Naive thymus-derived CD4-positive, alpha-beta T cell (primary cell): ENCODE data around the gene EPM2A. TPM values are rescaled to one million over a fixed set of nuclear protein-coding genes. Genes with fewer than 3 reads are reported as not detected.

ENCODE experiments used
- ATAC-seq: fragments of 150-1000 bp; cut with Tn5 transposase; 2 replicates; pipeline ENCODE4 v1.10.0; 2021; ENCODE audit warnings: mild to moderate bottlenecking, moderate library complexity
- CTCF ChIA-PET: fragments of 350-600 bp; sonication (Branson Sonifier 250); formaldehyde crosslinking; loops from one replicate; lab custom pipeline; 2021; ENCODE audit warnings: antibody characterized with exemption; lab: Charles Lee
- POLR2A ChIA-PET: fragments of 350-600 bp; sonication (Branson Sonifier 250); formaldehyde crosslinking; loops from one replicate; lab custom pipeline; 2021; ENCODE audit warnings: antibody characterized with exemption, inconsistent platforms; lab: Charles Lee
- DNase-seq, 9 donors: peaks; one replicate each; pipeline versions ENCODE4 v3.0.0 to v3.0.0-alpha.2; 2020 to 2022; ENCODE audit warnings: mixed read lengths in 1 of 9
- H3K27ac ChIP-seq: one replicate; pipeline ENCODE4 v1.7.0; 2013; ENCODE audit warnings: mild to moderate bottlenecking, low read depth, low read length, moderate library complexity
- H3K27me3 ChIP-seq, 2 donors: one replicate each; pipeline ENCODE4 v1.7.0; 2013; ENCODE audit warnings: low read length in 2 of 2, mild to moderate bottlenecking in 2 of 2, moderate library complexity in 2 of 2; ENCODE audit not compliant: control insufficient read depth in 2 of 2, insufficient read depth in 2 of 2
- H3K36me3 ChIP-seq, 3 experiments: 1 replicate in 2 of 3; 2 replicates in 1 of 3; pipeline ENCODE4 v1.7.0; 2013; ENCODE audit warnings: low read length in 3 of 3, mild to moderate bottlenecking in 3 of 3, moderate library complexity in 1 of 3; ENCODE audit not compliant: insufficient read depth in 3 of 3, control insufficient read depth in 2 of 3
- H3K4me1 ChIP-seq, 2 donors: one replicate each; pipeline ENCODE4 v1.7.0; 2013; ENCODE audit warnings: low read length in 2 of 2, mild to moderate bottlenecking in 2 of 2, moderate library complexity in 1 of 2; ENCODE audit not compliant: control insufficient read depth in 2 of 2, insufficient read depth in 2 of 2
- H3K4me3 ChIP-seq: 2 replicates; pipeline ENCODE4 v1.7.0; 2013; ENCODE audit warnings: mild to moderate bottlenecking, low read length
- H3K9me3 ChIP-seq, 3 experiments: 1 replicate in 2 of 3; 2 replicates in 1 of 3; pipeline ENCODE4 v1.7.0; 2013; ENCODE audit warnings: low read length in 3 of 3; ENCODE audit not compliant: control insufficient read depth in 2 of 3
- H3K27ac Mint-ChIP-seq, 9 donors: one replicate each; pipeline ENCODE4 v1.8.0; 2020 to 2022; ENCODE audit warnings: mixed read lengths in 9 of 9, mild to moderate bottlenecking in 8 of 9, moderate library complexity in 5 of 9, inconsistent platforms in 2 of 9
- H3K27me3 Mint-ChIP-seq, 5 donors: one replicate each; pipeline ENCODE4 v1.8.0; 2021 to 2022; ENCODE audit warnings: mixed read lengths in 5 of 5, mild to moderate bottlenecking in 1 of 5
- H3K36me3 Mint-ChIP-seq, 5 donors: one replicate each; pipeline ENCODE4 v1.8.0; 2020 to 2022; ENCODE audit warnings: mixed read lengths in 5 of 5, mild to moderate bottlenecking in 3 of 5, inconsistent platforms in 1 of 5
- H3K4me1 Mint-ChIP-seq, 7 donors: one replicate each; pipeline ENCODE4 v1.8.0; 2020 to 2022; ENCODE audit warnings: mixed read lengths in 7 of 7, mild to moderate bottlenecking in 3 of 7, inconsistent platforms in 1 of 7
- H3K4me3 Mint-ChIP-seq, 10 donors: one replicate each; pipeline ENCODE4 v1.8.0; 2020 to 2022; ENCODE audit warnings: mild to moderate bottlenecking in 10 of 10, mixed read lengths in 10 of 10, moderate library complexity in 6 of 10, inconsistent platforms in 2 of 10
- H3K9me3 Mint-ChIP-seq, 11 donors: one replicate each; pipeline ENCODE4 v1.8.0; 2020 to 2022; ENCODE audit warnings: mixed read lengths in 11 of 11, mild to moderate bottlenecking in 4 of 11, inconsistent platforms in 1 of 11, moderate library complexity in 1 of 11
- intact Hi-C, 2 donors: fragments of 100-400 bp; cut with micrococcal nuclease; formaldehyde crosslinking; loops; one replicate each; pipeline ENCODE4 v1.15.1; 2023
- polyA plus RNA-seq, 2 donors: library from polyadenylated mRNA; unstranded; fragments of 300-500 nt; fragmentation: Illumina TruSeq; gene quantifications; one replicate each; pipeline ENCODE4 v1.2.3, GENCODE V29; 2021
- total RNA-seq, 6 experiments: library from RNA in 5 of 6; stranded (reverse) in 5 of 6; gene quantifications; 1 replicate in 5 of 6; 2 replicates in 1 of 6; pipeline ENCODE4 v1.2.3 and lab custom pipeline; 2021 to 2026

Gene EPM2A
- total and polyA plus RNA-seq, 7 experiments from 2014 or later: 3.7 to 18.0 (median 11.6) TPM

GRCh38 chr6:145728444-145729385 is 6.6 kb downstream of the EPM2A start:
- no peak for ATAC-seq
- CTCF ChIA-PET: no interaction called here
- intact Hi-C loops: no loop called here
- Mint-ChIP-seq H3K36me3 (peaks cover 10 to 32% (median 20%) of the 10 kb centered on the region in 5 donors), H3K27ac (no peak overlapping the region), H3K4me1 (peaks cover 0 to 12% (median 7%) of the 10 kb centered on the region in 7 donors), H3K4me3 (no peak overlapping the region), H3K27me3 (no peaks in the 10 kb centered on the region), H3K9me3 (peaks cover 0 to 31% (median 11%) of the 10 kb centered on the region in 11 donors)
- Histone ChIP-seq H3K4me1 (no peaks in the 10 kb centered on the region), H3K27ac (no peak overlapping the region), H3K36me3 (no peaks in the 10 kb centered on the region), H3K4me3 (no peak overlapping the region), H3K27me3 (no peaks in the 10 kb centered on the region), H3K9me3 (peaks cover 0 to 7% (median 0%) of the 10 kb centered on the region in 3 experiments)
- POLR2A ChIA-PET: no interaction called here
- no peak for DNase-seq

- ChIA-PET POLR2A (no interaction called here), CTCF (no interaction called here)
- intact Hi-C loops: no loop called here
- Histone ChIP-seq H3K27ac (no peak overlapping the region), H3K36me3 (no peaks in the 10 kb centered on the region), H3K27me3 (no peaks in the 10 kb centered on the region), H3K4me3 (no peak overlapping the region), H3K4me1 (no peaks in the 10 kb centered on the region), H3K9me3 (peaks cover 0 to 7% (median 0%) of the 10 kb centered on the region in 3 experiments)
- H3K27ac Mint-ChIP-seq: no peak overlapping the region
- H3K36me3 Mint-ChIP-seq: peaks cover 10 to 32% (median 20%) of the 10 kb centered on the region in 5 donors
- DNase-seq: no peak
- peaks cover 0 to 39% (median 11%) of the 10 kb centered on the region in 11 donors for H3K9me3 Mint-ChIP-seq
- H3K4me1 Mint-ChIP-seq: peaks cover 0 to 11% (median 6%) of the 10 kb centered on the region in 7 donors
- no peak overlapping the region for H3K4me3 Mint-ChIP-seq
- no peak for ATAC-seq
- H3K27me3 Mint-ChIP-seq: no peaks in the 10 kb centered on the region
Measured at GRCh38 chr6:145727817-145728388, 7.4 kb downstream of the EPM2A start.

GRCh38 chr6:145725570-145725969 is 9.8 kb downstream of the EPM2A start:
- Mint-ChIP-seq H3K27me3 (no peaks in the 10 kb centered on the region), H3K36me3 (peaks cover 10 to 40% (median 26%) of the 10 kb centered on the region in 5 donors), H3K27ac (no peak overlapping the region), H3K9me3 (peaks cover 0 to 45% (median 14%) of the 10 kb centered on the region in 11 donors), H3K4me1 (peaks cover 0 to 8% (median 3%) of the 10 kb centered on the region in 7 donors), H3K4me3 (no peak overlapping the region)
- DNase-seq: no peak
- no peaks in the 10 kb centered on the region for H3K27me3 ChIP-seq
- H3K36me3 ChIP-seq: no peaks in the 10 kb centered on the region
- H3K27ac ChIP-seq: no peak overlapping the region
- intact Hi-C loops: no loop called here
- CTCF ChIA-PET: interaction anchor here (0.6 kb wide), 1 partner anchor 169 kb away, joined by 3 read pairs; no protein-coding TSS in a partner anchor
- no peaks in the 10 kb centered on the region for H3K4me1 ChIP-seq
- peaks cover 0 to 7% (median 0%) of the 10 kb centered on the region in 3 experiments for H3K9me3 ChIP-seq
- POLR2A ChIA-PET: no interaction called here
- ATAC-seq: no peak
- H3K4me3 ChIP-seq: no peak overlapping the region

- no peak for ATAC-seq
- Histone ChIP-seq H3K9me3 (peaks cover 0 to 1% (median 0%) of the 10 kb centered on the region in 3 experiments), H3K27me3 (no peaks in the 10 kb centered on the region), H3K4me1 (no peaks in the 10 kb centered on the region), H3K27ac (no peak overlapping the region), H3K4me3 (no peak overlapping the region), H3K36me3 (no peaks in the 10 kb centered on the region)
- no peak overlapping the region for H3K27ac Mint-ChIP-seq
- ChIA-PET POLR2A (no interaction called here), CTCF (no interaction called here)
- no peak for DNase-seq
- H3K9me3 Mint-ChIP-seq: peaks cover 3 to 35% (median 11%) of the 10 kb centered on the region in 11 donors
- intact Hi-C loops: no loop called here
- peaks cover 3 to 29% (median 21%) of the 10 kb centered on the region in 5 donors for H3K36me3 Mint-ChIP-seq
- H3K4me3 Mint-ChIP-seq: no peak overlapping the region
- H3K4me1 Mint-ChIP-seq: peaks cover 0 to 8% (median 3%) of the 10 kb centered on the region in 7 donors
- no peaks in the 10 kb centered on the region for H3K27me3 Mint-ChIP-seq
Measured at GRCh38 chr6:145723646-145724045, 11.7 kb downstream of the EPM2A start.

- CTCF ChIA-PET: no interaction called here
- H3K27ac Mint-ChIP-seq: no peak overlapping the region
- POLR2A ChIA-PET: no interaction called here
- no peaks in the 10 kb centered on the region for H3K27me3 Mint-ChIP-seq
- no peak overlapping the region for H3K4me3 Mint-ChIP-seq
- peaks cover 0 to 27% (median 7%) of the 10 kb centered on the region in 11 donors for H3K9me3 Mint-ChIP-seq
- DNase-seq (no peak), ATAC-seq (no peak)
- peaks cover 4 to 24% (median 15%) of the 10 kb centered on the region in 5 donors for H3K36me3 Mint-ChIP-seq
- intact Hi-C loops: no loop called here
- Histone ChIP-seq H3K4me1 (no peaks in the 10 kb centered on the region), H3K36me3 (no peaks in the 10 kb centered on the region), H3K27me3 (no peaks in the 10 kb centered on the region), H3K4me3 (no peak overlapping the region), H3K9me3 (no peaks in the 10 kb centered on the region), H3K27ac (no peak overlapping the region)
- H3K4me1 Mint-ChIP-seq: peaks cover 0 to 8% (median 3%) of the 10 kb centered on the region in 7 donors
Measured at GRCh38 chr6:145722190-145722589, 13.1 kb downstream of the EPM2A start.

GRCh38 chr6:145721144-145721543 is 14.2 kb downstream of the EPM2A start:
- Mint-ChIP-seq H3K4me1 (peaks cover 0 to 10% (median 2%) of the 10 kb centered on the region in 7 donors), H3K27me3 (no peaks in the 10 kb centered on the region), H3K4me3 (no peak overlapping the region), H3K9me3 (peaks cover 0 to 27% (median 11%) of the 10 kb centered on the region in 11 donors), H3K27ac (no peak overlapping the region), H3K36me3 (peaks cover 4 to 33% (median 23%) of the 10 kb centered on the region in 5 donors)
- ChIA-PET CTCF (interaction anchor here (0.7 kb wide), 1 partner anchor 207 kb away, joined by 3 read pairs; no protein-coding TSS in a partner anchor), POLR2A (interaction anchor here (1.1 kb wide), 1 partner anchor 14 kb away, joined by 4 read pairs; the partner anchor contains the start of gene EPM2A)
- Histone ChIP-seq H3K27ac (no peak overlapping the region), H3K36me3 (no peaks in the 10 kb centered on the region), H3K4me1 (no peaks in the 10 kb centered on the region), H3K4me3 (no peak overlapping the region), H3K9me3 (no peaks in the 10 kb centered on the region), H3K27me3 (no peaks in the 10 kb centered on the region)
- no peak for ATAC-seq
- intact Hi-C loops: no loop called here
- DNase-seq: no peak
